Aorta (tissue), 5 donors: ENCODE data around the gene SPANXN3. TPM values are rescaled to one million over a fixed set of nuclear protein-coding genes. Genes with fewer than 3 reads are reported as not detected.
"Not testable (repeated sequence)": the region's sequence is repeated elsewhere in the genome, so short reads cannot be mapped to it uniquely, and the experiment has no call there.

Experiments
- ATAC-seq: fragments of 200-7000 bp; cut with Tn5 transposase; one replicate; pipeline ENCODE4 v1.9.1; 2022; ENCODE audit warnings: moderate library complexity; ENCODE audit not compliant: low FRiP score
- DNase-seq, 2 donors: peaks; one replicate each; pipeline ENCODE4 v3.0.0-alpha.2; 2020
- H3K27ac ChIP-seq, 2 donors: one replicate each; pipeline ENCODE4 v1.5.1; 2013; ENCODE audit warnings: low read length in 2 of 2, mild to moderate bottlenecking in 2 of 2, moderate library complexity in 2 of 2, control low read depth in 1 of 2, inconsistent platforms in 1 of 2, low read depth in 1 of 2
- H3K27me3 ChIP-seq, 2 donors: one replicate each; pipeline ENCODE4 v1.6.1; 2013; ENCODE audit warnings: control low read depth in 1 of 2, low read length in 1 of 2, mild to moderate bottlenecking in 1 of 2, moderate library complexity in 1 of 2; ENCODE audit not compliant: insufficient read depth in 2 of 2, control insufficient read depth in 1 of 2
- H3K36me3 ChIP-seq, 2 donors: one replicate each; pipeline ENCODE4 v1.6.1; 2013; ENCODE audit warnings: control low read depth in 1 of 2, low read length in 1 of 2, mild to moderate bottlenecking in 1 of 2; ENCODE audit not compliant: insufficient read depth in 2 of 2, control insufficient read depth in 1 of 2
- H3K4me1 ChIP-seq, 2 donors: one replicate each; pipeline ENCODE4 v1.6.1; 2013; ENCODE audit warnings: low read length in 2 of 2, control low read depth in 1 of 2, mild to moderate bottlenecking in 1 of 2, moderate library complexity in 1 of 2; ENCODE audit not compliant: insufficient read depth in 2 of 2, control insufficient read depth in 1 of 2
- H3K4me3 ChIP-seq, 2 donors: one replicate each; pipeline ENCODE4 v1.5.1; 2013; ENCODE audit warnings: low read length in 2 of 2, control low read depth in 1 of 2, mild to moderate bottlenecking in 1 of 2
- H3K9me3 ChIP-seq: one replicate; pipeline ENCODE4 v1.6.1; 2013; ENCODE audit warnings: mild to moderate bottlenecking, low read length; ENCODE audit not compliant: control insufficient read depth
- WGBS, 2 donors: extraction: QIAGEN DNeasy Blood & Tissue Kit; methylation state at CpG; one replicate each; pipeline ENCODE4 v1.1.7; 2013; 5-methylcytosine and 5-hydroxymethylcytosine counted together
- intact Hi-C, 2 donors: fragments of 100-400 bp; cut with DNase I; formaldehyde crosslinking; loops; one replicate each; pipeline versions ENCODE4 v1.14.2 to v1.15.0; 2022
- long read RNA-seq, 2 donors: library from polyadenylated mRNA; unstranded; transcript quantifications; one replicate each; pipeline ENCODE4 v2.0.0, GENCODE V29; 2020 to 2021
- polyA plus RNA-seq, 2 donors: library from polyadenylated mRNA; stranded (reverse); fragments of 200-250 nt; gene quantifications; one replicate each; pipeline ENCODE4 v1.2.3, GENCODE V29; 2013
- total RNA-seq, 2 donors: library from RNA; stranded (reverse); fragmentation: NEBNext Ultra II Directional; extraction: Animal tissue kit (Norgen Biotek cat#: 25700); gene quantifications; one replicate each; pipeline ENCODE4 v1.2.1, GENCODE V29; 2021
- donor health status: healthy with polysubstance abuse.
- donor health status: Bipolar disorder and iron deficiency.
- donor health status: DM: no; HTN: no; CAD: no.
- donor health status: DM: no; HTN: no; CAD: no.
- donor health status: DM: yes; HTN: yes; CAD: no.

The SPANXN3 gene, protein sequence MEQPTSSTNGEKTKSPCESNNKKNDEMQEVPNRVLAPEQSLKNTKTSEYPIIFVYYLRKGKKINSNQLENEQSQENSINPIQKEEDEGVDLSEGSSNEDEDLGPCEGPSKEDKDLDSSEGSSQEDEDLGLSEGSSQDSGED
- not detected for total RNA-seq
- polyA plus RNA-seq = not detected
- long read RNA-seq, donor 1 = 0 reads
- long read RNA-seq, donor 2 = 0 reads

DNA sequence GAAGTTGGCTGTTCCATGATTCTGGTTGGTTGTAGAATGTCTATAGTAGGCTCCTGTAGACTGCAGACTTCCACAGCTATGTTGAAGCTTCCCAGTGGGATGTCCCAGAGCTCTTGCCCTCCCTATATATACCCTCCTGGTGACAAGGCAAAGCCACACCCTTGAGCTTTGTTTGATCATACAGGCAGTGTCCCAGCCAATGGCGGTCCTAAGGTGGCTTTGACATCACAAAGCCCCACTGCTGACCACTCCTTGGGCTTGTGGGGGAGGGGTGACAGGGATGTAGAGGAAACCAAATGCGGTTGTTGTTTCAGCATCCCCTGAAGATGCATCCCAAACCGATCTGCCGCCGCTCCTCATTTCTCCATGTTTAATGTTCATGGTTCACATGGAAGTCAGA, at the start of gene SPANXN3:
SPANXN3 (minus strand) TSS at position 101 of the 400 bp plus-strand sequence; CDS start at position 17, 84 bp downstream.
- intact Hi-C loops, H3K4me1 ChIP-seq, H3K27ac ChIP-seq, H3K9me3 ChIP-seq, H3K4me3 ChIP-seq, H3K36me3 ChIP-seq, DNase-seq, H3K27me3 ChIP-seq, ATAC-seq: not testable (repeated sequence)
- WGBS, 2 donors = 73 to 87% methylated on average over 1 of the region's 5 CpGs

DNA sequence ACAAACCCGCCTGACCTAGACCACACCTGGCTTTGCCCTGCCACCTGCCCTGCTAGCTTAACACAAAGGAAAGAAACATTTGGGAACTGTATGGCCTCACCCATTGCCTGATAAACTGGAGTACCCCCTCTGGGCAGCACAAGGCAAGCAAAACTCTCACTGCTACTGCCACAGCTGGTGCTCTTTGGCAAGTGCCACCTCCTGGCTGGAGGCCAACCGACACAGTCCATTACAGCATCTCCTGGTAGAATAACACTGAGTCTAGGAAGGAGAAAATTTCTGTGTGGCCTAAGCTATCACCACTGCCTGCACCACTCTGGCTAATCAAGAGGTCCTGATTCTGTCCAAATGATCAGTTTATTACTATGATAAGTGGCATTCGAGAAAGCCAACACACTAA, 18.9 kb upstream of the SPANXN3 start:
- WGBS, 2 donors = 60 to 69% methylated on average over 3 of the region's 3 CpGs
- Histone ChIP-seq H3K9me3 (no peaks in the 10 kb centered on the region), H3K36me3 (no peaks in the 10 kb centered on the region), H3K4me3 (no peak overlapping the region), H3K27me3 (no peaks in the 10 kb centered on the region), H3K4me1 (no peaks in the 10 kb centered on the region), H3K27ac (no peak overlapping the region)
- DNase-seq (no peak), ATAC-seq (no peak)
- intact Hi-C loops = no loop called here

DNA sequence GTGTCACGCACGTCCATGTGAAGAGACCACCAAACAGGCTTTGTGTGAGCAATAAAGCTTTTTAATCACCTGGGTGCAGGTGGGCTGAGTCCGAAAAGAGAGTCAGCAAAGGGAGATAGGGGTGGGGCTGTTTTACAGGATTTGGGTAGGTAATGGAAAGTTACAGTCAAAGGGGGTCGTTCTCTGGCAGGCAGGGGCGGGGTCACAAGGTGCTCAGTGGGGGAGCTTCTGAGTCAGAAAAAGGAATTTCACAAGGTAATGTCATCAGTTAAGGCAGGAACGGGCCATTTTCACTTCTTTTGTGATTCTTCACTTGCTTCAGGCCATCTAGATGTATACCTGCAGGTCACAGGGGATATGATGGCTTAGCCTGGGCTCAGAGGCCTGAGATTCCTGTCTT, 15.1 kb downstream of the SPANXN3 start:
- H3K36me3 ChIP-seq, H3K9me3 ChIP-seq, H3K27me3 ChIP-seq, H3K4me1 ChIP-seq, H3K27ac ChIP-seq, ATAC-seq, H3K4me3 ChIP-seq, intact Hi-C loops, DNase-seq: not testable (repeated sequence)
- WGBS, 2 donors = 59 to 82% methylated on average over 6 of the region's 6 CpGs

DNA sequence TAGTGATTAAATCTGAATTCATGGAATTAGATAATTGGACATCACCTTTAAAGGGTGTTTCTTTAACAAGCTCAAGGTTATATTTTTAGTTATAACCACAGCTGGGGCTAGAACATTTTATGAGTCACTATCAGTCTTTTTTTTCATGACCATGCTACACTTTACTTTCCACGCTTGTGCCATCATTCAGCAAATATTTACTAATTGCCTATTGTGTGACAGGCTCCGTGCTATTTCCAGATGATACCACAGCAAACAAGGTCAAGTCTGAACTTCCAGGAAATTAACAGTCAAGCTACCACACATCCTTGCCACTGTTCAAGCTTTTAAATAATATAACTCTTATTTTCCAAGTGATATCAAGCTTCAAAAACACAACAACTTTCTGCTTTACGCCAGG, 16.5 kb downstream of the SPANXN3 start:
- H3K4me3 ChIP-seq = no peak overlapping the region
- WGBS, 2 donors = 61 to 71% methylated on average over 3 of the region's 3 CpGs
- no peaks in the 10 kb centered on the region for H3K27me3 ChIP-seq
- H3K4me1 ChIP-seq = no peaks in the 10 kb centered on the region
- no peaks in the 10 kb centered on the region for H3K36me3 ChIP-seq
- no peaks in the 10 kb centered on the region for H3K9me3 ChIP-seq
- ATAC-seq (no peak), DNase-seq (no peak)
- no peak overlapping the region for H3K27ac ChIP-seq
- intact Hi-C loops = no loop called here

DNA sequence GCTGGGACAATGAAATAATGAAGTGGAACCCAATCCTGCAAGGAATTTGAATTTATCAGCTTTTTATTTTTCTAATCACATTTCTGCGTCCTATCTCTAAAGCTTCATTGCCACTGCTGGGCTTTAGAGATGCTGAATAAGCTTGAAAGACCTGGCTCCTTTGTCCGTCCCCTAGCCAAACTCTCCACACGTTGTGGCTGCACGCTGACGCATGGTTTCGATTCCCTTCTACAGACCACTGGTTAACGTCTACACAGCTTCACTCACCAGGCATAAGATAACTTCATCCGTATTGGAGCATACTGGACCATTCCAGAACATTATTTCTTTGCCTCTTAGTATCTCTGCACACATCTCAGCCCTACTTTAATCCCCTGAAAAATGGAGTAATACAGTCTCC, 31.2 kb downstream of the SPANXN3 start:
- whole genome bisulfite sequencing, 2 donors = 67 to 90% methylated on average over 8 of the region's 8 CpGs
- DNase-seq = no peak

DNA sequence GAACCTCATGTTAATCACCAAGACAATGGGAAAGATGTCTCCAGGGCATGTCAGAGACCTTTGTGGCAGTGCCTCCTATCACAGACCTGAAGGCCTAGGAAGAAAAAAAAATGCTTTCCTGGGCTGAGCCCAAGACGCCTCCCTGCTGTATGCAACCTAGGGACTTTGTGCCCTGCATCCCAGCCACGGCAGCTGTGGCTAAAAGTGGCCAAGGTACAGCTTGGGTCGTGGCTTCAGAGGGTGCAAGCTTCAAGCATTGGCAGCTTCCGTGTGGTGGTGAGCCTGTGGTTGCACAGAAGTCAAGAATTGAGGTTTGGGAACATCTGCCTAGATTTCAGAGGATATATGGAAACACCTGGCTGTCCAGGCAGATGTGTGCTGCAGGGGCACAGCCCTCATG, 40.5 kb downstream of the SPANXN3 start:
- no peak for ATAC-seq
- Histone ChIP-seq H3K9me3 (no peaks in the 10 kb centered on the region), H3K27ac (no peak overlapping the region), H3K4me1 (no peaks in the 10 kb centered on the region), H3K36me3 (no peaks in the 10 kb centered on the region), H3K27me3 (no peaks in the 10 kb centered on the region), H3K4me3 (no peak overlapping the region)
- WGBS, 2 donors = 71 to 91% methylated on average over 4 of the region's 4 CpGs
- intact Hi-C loops = no loop called here
- no peak for DNase-seq

More for the DNA sequence above, 31.2 kb downstream of the SPANXN3 start:
- H3K36me3 ChIP-seq = no peaks in the 10 kb centered on the region
- no peaks in the 10 kb centered on the region for H3K4me1 ChIP-seq
- H3K27me3 ChIP-seq = no peaks in the 10 kb centered on the region
- no peak overlapping the region for H3K27ac ChIP-seq
- no peak overlapping the region for H3K4me3 ChIP-seq
- intact Hi-C loops = no loop called here
- ATAC-seq = no peak
- H3K9me3 ChIP-seq = no peaks in the 10 kb centered on the region

DNA sequence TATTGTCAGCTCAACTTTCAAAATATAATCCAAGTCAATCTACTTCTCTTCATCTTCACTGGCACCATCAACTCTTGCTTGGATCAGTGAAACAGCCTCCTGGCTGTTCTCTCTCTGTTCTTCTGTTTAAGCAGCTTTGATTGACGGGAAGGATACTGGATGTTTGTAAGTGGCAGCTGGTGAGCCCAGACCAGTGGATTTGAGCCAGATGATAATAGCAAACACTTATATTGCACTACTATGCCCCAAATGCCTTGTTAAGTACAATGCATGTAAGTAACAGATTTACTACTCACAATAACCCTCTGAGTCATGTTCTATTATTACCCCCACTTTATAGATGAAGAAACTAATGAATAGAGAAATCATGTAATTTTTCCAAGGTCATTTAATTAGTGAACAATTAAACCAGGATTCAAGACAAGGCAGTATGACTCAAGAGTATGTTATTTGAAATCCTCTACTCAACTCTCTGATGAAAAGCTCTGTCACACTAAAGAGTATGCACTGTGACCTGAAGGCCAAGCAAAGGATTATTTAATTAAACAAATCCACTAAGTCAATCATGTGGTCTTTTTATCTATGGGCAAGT, 44.8 kb downstream of the SPANXN3 start:
- no peaks in the 10 kb centered on the region for H3K9me3 ChIP-seq
- no peak overlapping the region for H3K4me3 ChIP-seq
- no peaks in the 10 kb centered on the region for H3K4me1 ChIP-seq
- 71 to 81% methylated on average over 1 of the region's 1 CpG for WGBS, 2 donors
- H3K36me3 ChIP-seq = no peaks in the 10 kb centered on the region
- H3K27me3 ChIP-seq = no peaks in the 10 kb centered on the region
- no peak for ATAC-seq
- no peak overlapping the region for H3K27ac ChIP-seq
- DNase-seq = no peak
- intact Hi-C loops = no loop called here

DNA sequence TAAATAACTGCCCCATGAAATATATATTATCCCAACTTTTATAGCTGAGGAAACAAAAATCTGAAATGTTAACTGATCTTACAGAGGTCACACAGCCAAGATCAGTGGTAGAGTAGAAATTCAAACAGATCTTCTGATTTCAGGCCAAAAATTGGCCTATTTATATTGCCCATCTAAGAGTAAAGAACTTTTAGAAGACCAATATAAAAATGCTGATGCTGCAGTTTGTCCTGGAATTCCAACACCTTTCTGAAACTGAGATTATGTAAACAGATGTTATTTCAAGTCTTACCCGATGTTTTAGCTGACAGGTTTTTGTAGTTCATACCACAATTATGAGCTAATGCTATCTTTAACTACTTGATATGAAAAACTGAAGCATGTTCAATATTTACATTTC, 51.1 kb downstream of the SPANXN3 start:
- Histone ChIP-seq H3K27ac (no peak overlapping the region), H3K36me3 (no peaks in the 10 kb centered on the region), H3K4me1 (no peaks in the 10 kb centered on the region), H3K4me3 (no peak overlapping the region), H3K9me3 (no peaks in the 10 kb centered on the region), H3K27me3 (no peaks in the 10 kb centered on the region)
- intact Hi-C loops = no loop called here
- 13 to 23% methylated on average over 1 of the region's 1 CpG for WGBS, 2 donors
- DNase-seq (no peak), ATAC-seq (no peak)

DNA sequence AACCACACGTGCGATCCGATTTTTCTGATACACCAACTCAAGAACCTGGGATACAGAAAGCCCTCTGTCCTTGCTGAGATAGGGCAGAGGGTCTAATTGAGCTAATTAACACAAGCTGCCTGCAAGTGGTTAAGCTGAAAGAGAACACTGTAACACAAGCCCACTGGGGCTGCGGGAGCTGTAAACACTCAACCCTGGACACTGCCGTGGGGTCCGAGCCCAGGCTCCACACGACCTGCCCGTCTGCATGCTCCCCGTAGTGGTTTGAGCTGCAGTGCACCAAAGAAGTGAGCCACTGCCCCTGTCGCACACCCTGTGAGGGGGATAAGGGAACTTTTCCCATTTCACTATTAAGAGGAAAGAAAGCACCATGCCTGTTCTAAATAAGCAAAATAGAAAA, 54.6 kb downstream of the SPANXN3 start:
- ATAC-seq = no peak
- Histone ChIP-seq H3K4me3 (no peak overlapping the region), H3K9me3 (no peaks in the 10 kb centered on the region), H3K27ac (no peak overlapping the region), H3K4me1 (no peaks in the 10 kb centered on the region), H3K36me3 (no peaks in the 10 kb centered on the region), H3K27me3 (no peaks in the 10 kb centered on the region)
- 75 to 80% methylated on average over 10 of the region's 10 CpGs for WGBS, 2 donors
- DNase-seq = peak in 1 of 2 donors; percentile 46
- intact Hi-C loops = no loop called here
